ELF-1 (cell line): ENCODE data around the gene CFAP97D1.
A peak's percentile ranks its signal among the peaks of the same experiment; 100 is the strongest.

Source experiments
- DNase-seq: peaks from one replicate; pipeline ENCODE4 v3.0.0-alpha.2; 2016; ENCODE audit warnings: low read depth, low spot score

CFAP97D1 gene

GRCh38 chr17:43780135-43780534 is at the start of gene CFAP97D1:
Gene CFAP97D1 (plus strand): TSS chr17:43780435. CDS start chr17:43780463, 28 bp downstream.
- no peak for DNase-seq

DNA sequence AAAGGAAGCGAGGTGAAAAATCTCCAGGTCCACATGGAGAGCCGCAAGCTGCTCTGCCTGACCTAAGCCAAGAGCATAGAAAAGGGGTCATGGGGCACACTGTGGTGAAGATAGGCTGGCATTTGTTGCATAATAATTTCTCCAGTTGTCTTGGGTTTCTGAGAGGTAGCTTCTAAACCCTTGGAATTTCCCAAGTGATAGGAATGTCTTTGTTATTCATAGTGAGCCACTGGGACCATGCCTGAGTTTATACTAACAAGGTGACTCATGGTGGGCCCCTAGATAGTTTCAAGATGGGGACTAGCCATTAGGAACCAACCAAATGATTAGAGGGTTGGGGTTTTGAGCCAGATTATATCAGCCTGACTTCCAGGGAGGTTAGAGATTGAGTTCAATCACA is 47.3 kb upstream of the CFAP97D1 start:
- peak; percentile 42 for DNase-seq

- no peak for DNase-seq
Measured at GRCh38 chr17:43733956-43734355, 46.3 kb upstream of the CFAP97D1 start.

GRCh38 chr17:43734376-43734775 is 45.9 kb upstream of the CFAP97D1 start:
- no peak for DNase-seq

DNA sequence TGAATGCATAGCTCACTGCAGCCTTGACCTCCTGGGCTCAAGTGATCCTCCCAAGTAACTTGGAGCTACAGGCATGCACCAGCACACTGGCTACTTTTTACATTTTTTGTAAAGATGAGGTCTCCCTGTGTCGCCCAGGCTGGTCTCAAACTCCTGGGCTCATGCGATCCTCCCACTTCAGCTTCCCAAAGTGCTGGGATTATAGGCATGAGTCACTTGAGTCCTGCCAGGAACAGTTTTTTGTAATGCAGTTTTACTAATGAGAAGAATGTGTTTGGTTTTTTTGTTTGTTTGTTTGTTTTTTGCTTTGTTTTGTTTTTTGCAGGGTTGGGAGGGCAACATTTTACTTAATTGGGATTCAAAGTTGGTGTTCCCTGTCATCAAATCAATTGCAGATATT is 43.8 kb upstream of the CFAP97D1 start:
- DNase-seq, result no peak

DNA sequence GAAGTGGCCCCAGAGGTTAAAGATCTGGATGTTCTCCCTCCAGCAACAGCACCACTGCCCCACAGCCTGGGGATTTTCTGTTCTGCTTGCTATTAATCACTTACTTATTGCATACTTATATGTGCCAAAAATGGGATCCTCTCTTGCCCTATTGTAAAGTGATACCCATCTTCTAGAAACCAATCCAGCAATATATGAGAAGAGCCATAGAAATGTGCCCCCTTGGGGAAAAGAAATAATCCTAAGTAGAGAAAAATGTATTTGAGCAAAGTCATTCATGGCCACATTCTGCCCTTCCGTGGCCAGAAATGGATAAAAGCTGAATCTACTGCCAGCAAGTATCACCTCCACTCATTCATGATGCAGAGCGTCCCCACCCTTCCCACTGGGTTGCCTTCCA is 42.5 kb upstream of the CFAP97D1 start:
- DNase-seq, result no peak

DNA sequence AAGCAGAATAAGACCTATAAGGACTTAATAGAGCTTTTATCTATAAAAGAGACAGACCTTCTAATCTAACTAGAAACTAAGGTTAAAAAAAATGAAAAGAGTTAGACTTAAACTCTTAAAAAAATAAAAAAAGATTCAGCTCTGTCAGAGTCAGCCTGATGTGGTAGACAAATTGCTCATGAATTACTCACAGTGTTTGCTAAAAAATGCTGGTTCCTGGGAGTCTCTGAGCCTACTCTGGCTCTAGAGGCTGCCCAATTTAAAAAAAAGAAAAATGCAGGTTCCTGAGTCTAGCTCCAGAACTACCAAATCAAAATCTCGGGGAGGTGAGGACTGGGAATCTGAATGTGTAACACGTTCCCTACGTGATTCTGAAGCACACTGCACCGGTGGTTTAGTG is 39.7 kb upstream of the CFAP97D1 start:
- no peak for DNase-seq

GRCh38 chr17:43741636-43742035 is 38.6 kb upstream of the CFAP97D1 start:
- DNase-seq, result no peak

- peak; percentile 22 for DNase-seq
Measured at GRCh38 chr17:43745541-43745940, 34.7 kb upstream of the CFAP97D1 start.

DNA sequence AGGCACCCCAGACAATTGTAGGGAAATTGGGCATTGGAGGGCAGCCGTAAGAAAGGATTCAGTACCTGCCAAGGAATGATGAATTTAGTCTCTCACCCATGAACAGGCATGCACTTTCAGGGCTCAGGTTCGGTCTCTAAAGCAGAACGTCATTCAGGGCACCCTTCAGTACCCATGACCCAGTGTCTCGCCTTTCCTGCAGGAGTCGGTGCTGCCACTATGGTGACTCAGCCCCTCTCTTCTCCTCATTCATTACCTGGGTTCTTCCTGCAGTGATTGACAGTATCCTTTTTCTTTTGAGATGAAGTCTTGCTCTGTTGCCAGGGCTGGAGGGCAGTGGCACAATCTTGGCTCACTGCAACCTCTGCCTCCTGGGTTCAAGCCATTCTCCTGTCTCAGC is 30.1 kb upstream of the CFAP97D1 start:
- no peak for DNase-seq

- no peak for DNase-seq
Measured at GRCh38 chr17:43753493-43754129, 26.6 kb upstream of the CFAP97D1 start.

DNA sequence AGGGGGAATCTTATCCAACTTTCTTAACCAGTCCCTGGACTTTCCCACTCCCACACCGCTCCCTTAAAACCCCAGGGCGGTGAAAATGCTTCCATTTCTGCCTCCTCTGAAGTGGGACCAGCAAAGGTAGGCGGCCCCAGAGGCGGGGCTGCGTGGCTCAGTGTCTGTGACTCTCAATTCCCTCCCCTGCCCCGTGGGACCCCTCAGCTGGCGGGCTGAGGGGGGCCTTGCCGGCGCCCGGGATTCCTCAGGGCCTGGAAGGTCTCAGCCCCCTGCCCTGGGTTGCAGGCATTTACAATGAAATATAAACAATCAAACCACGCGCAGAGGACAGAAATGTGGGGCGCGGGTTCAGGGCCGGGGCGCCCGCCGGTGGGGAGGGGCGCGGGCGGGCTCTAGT is 25.3 kb upstream of the CFAP97D1 start:
- no peak for DNase-seq

DNA sequence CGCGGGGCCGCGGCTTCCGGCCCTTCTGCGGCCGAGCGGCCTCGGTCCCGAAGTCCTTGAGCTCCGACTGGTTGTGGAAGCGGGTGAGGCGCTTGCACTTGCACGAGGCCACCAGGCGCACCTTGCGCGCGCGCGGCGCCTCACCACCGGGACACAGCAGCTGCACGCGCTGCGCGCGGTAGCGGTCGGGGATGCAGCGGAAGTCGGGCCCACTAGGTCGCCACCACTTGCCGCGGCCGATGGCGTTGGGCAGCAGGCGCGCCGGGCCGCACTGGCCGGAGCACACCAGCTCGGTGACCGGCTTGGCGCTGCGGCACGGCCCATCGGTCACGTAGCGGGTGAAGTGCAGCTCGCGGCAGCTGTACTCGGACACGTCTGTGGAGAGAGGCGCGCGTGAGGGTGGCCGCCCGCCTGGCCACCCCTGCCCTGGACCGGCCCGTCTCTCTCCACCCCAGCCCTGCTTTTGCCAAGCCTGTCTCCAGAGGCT is 24.8 kb upstream of the CFAP97D1 start:
- DNase-seq, result peak; percentile 65

GRCh38 chr17:43756201-43756600 is 24.0 kb upstream of the CFAP97D1 start:
- DNase-seq, result peak; percentile 53

DNA sequence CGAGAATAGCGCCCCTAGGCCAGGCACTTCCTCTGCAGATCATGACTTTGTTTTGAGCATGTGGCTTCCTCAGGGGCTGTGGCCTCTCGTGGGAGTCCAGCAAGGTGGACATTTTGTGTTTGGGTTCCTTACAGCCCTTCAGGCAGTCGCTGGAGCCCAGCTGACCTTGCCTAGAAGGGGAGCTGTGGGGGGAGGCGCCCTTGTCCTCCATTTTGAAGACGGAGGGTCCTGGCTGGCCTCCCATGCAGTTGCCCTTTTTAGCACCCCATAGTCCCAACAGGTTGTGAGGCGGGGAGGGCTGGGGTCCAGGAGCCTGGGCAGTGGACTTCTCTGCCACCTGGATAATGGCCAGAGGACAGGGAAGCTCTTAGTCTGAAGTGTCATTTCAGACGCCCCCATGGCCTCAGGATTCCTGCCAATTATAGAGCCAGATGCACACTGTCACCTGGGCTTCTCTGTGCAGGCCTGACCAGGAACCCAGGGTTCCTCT is 23.0 kb upstream of the CFAP97D1 start:
- no peak for DNase-seq

DNA sequence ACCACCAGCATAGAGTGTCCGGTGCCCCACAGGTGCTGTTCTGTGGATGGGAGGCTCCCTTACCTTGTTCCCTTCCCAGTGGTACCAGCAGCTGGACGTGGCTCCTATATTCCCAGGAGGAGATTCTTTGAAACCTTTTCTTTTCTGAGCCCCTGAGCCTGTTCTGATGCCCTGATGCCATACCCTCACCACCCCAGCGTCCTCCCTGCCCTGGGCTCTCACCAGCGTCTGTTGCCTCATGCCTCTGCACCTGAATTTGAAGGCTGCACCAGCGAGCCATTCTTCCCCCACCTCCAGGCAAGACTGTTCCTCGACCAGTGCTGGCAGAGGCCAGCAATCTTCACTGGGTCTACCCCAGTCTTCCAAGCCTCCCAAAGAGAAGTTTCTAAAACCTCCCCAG is 22.1 kb upstream of the CFAP97D1 start:
- no peak for DNase-seq

- DNase-seq, result peak; percentile 56
Measured at GRCh38 chr17:43758497-43759174, 21.6 kb upstream of the CFAP97D1 start, which contains the start of gene SOST. Gene SOST (minus strand): TSS chr17:43758791. CDS start chr17:43758741, 50 bp downstream.

DNA sequence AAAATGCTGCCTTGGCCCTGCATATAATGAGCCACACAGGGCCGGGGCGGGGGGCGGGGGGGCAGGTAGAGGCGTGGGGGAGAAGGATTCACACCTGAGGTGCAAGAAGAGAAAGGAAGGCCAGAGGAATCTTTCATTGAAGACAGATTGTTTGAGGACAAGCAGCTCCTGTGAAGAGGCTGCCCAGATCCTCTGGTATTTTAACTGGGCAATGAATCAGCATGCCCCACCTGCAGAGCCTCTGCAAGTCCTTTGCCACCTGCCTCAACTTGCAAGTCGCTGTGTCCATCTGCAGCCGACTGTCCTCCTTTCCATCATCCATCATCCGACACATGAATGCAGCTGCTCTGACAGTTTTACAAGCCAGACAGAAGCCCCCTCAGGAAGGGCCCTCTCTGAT is 20.4 kb upstream of the CFAP97D1 start:
- DNase-seq, result no peak

DNA sequence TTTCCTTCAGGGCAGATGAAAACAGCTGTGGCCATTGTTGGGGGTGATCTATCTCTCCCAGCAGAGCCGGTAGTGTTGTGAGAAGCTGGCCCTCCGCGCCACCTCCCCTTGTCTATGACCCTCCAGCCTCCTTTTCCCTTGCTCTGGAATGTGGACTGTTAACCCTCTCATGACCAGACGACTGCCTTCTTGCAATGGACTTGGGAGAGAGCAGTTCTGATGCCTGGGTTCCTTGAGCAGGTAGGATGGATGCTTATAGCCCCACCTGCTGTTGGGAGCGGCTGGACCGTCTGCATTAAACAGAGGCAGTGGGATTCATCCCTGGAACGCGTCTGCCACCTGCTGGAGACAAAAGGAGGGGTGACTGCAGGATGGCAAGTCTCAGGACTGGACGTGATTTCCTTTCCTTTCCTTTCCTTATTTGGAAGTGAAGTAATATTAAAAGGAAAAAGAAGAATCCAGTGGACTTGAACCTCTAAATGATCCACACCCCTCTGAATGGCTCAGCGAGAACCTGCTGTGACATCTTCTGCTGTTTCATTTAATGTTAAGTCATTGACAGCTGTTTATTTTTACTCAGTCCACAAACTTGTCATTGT is 19.9 kb upstream of the CFAP97D1 start:
- DNase-seq, result peak; percentile 99

DNA sequence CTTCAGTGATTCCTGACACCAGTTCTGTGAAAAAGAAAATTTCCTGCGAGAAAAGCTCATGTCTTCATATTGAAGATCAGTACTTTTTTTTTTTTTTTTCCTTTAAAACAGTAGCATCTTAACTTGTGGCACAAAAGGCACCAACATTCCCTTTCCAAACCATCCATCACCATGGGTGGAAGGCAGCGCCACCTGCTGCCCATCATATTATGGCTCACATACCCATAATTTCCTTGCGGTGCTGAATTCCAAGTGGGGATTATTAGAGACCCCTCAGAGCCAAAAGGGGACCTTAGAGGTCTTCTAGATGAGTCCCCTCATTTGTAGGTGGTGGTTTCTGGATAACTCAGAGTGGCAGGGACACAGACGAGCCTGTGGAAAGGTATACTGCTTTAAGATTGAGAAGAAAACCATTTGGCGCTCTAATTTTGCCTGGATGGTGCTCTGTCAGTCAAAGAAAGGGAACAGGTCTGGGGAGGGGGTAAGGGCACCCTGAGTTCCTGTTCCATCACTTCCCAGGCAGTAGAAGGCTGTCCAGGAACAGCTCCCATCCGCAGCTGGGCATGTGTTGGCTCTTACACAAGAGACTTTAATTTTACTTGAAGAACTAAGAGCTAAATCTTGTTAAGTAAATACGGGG is 13.7 kb upstream of the CFAP97D1 start:
- peak; percentile 67 for DNase-seq

DNA sequence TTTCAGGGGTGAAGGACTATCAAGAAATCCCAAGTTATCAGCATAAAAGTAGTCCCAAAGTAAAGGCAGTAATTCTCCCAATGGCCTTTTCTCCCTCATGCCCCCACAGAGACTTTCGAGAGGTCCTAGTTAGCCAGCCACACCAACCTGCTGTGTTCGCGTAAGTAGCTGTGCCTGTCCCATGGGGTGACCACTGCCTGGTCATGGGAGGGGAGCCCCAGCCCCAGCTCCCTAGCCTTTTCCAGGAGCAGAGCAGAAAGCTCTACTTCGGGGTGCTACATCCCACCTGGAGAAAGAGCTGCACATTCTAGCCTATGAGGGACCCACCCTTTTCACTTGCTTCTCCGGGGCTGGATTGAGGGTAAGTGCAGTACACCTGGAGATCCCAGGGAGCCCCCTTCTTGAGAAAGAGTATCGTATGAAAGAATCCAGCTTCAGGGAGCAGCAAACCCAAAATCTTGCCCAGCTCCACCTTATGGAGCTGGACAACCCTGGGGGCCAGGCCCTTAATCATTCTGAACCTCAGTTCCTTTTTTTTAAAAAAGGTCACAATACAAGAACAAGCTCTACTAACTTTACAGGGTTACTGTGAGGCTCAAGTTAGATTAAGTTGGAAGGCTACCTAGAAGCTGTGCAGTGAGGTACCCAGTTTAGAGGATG is 13.1 kb upstream of the CFAP97D1 start:
- DNase-seq, result no peak

DNA sequence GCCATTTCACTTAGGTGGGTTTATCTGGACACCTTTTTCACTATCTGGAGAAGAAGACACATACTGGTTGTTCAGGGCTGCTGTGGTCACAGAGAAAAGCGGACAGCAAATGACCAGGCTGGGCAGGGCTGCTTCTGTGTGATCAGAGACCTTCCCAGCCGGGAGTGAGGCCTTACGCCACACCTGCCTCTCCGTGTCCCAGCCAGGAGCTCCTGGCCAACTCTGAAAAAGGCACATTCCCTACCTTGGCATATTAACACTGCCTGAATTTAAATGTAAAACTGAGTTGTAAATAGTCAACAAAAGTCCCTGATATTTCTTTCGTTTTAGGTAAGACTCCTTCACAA is 12.5 kb upstream of the CFAP97D1 start:
- no peak for DNase-seq
